Endothelial cell of umbilical vein (primary cell): ENCODE measurements around the gene NOBOX. TPM values are rescaled to one million over a fixed set of nuclear protein-coding genes. Genes with fewer than 3 reads are reported as not detected.

Source experiments
- BruUV-seq: library from RNA; stranded (reverse); fragments of 400-500 nt; replicated peaks from 2 replicates; lab custom pipeline; 2021; lab: Mats Ljungman, UMichigan
- CTCF ChIA-PET: fragments of 300-600, 350-600 bp; sonication (Branson Sonifier 250); formaldehyde crosslinking; loops from one replicate; lab custom pipeline; 2021; ENCODE audit warnings: antibody characterized with exemption, inconsistent platforms; lab: Charles Lee
- POLR2A ChIA-PET: fragments of 300-600, 350-600 bp; sonication (Branson Sonifier 250); formaldehyde crosslinking; loops from one replicate; lab custom pipeline; 2021; ENCODE audit warnings: antibody characterized with exemption, inconsistent platforms; lab: Charles Lee
- DNase-seq: peaks from one replicate; pipeline ENCODE4 v3.0.0-alpha.2; 2011; ENCODE audit warnings: low read depth, low spot score
- FAIRE-seq: peaks from 2 replicates; lab custom pipeline; 2011; peaks lifted over from hg19 to GRCh38; lab: Jason Lieb, UNC
- H2AFZ ChIP-seq: 2 replicates; pipeline ENCODE4 v1.6.0; 2012; ENCODE audit warnings: low read depth, low read length, control low read depth, inconsistent platforms
- H3K27ac ChIP-seq: 2 replicates; pipeline ENCODE4 v1.5.1; 2011; ENCODE audit warnings: low read depth, mild to moderate bottlenecking, control low read depth, low read length, moderate library complexity; ENCODE audit not compliant: insufficient read depth
- H3K27me3 ChIP-seq, 2 experiments: 2 replicates each; pipeline versions ENCODE4 v1.6.0 to v1.6.1; 2011; ENCODE audit warnings: low read length in 2 of 2, mixed read lengths in 1 of 2; ENCODE audit not compliant: control insufficient read depth in 2 of 2, insufficient read depth in 2 of 2
- H3K36me3 ChIP-seq, 2 experiments: 2 replicates in 1 of 2; 3 replicates in 1 of 2; pipeline ENCODE4 v1.5.1; 2011; ENCODE audit warnings: low read length in 2 of 2, mild to moderate bottlenecking in 1 of 2, moderate library complexity in 1 of 2; ENCODE audit not compliant: control insufficient read depth in 2 of 2, insufficient read depth in 2 of 2; ENCODE audit errors: extremely low read depth in 1 of 2
- H3K4me1 ChIP-seq: 3 replicates; pipeline ENCODE4 v1.5.1; 2011; ENCODE audit warnings: mild to moderate bottlenecking, low read length; ENCODE audit not compliant: control insufficient read depth, insufficient read depth; ENCODE audit errors: extremely low read depth
- H3K4me2 ChIP-seq: 2 replicates; pipeline ENCODE4 v1.6.1; 2011; ENCODE audit warnings: low read length, control low read depth, mixed read lengths; ENCODE audit not compliant: insufficient read depth
- H3K4me3 ChIP-seq, 3 experiments: fragments of 200-600 bp in 1 of 3; sonication (generic), shearing (Covaris generic) in 1 of 3; replicated peaks in 1 of 3; 2 replicates each; pipeline ENCODE4 v1.5.1; 2011 to 2016; ENCODE audit warnings: control low read depth in 3 of 3, low read length in 3 of 3, mild to moderate bottlenecking in 2 of 3, inconsistent platforms in 1 of 3, low read depth in 1 of 3, moderate library complexity in 1 of 3; ENCODE audit not compliant: insufficient read depth in 1 of 3
- H3K79me2 ChIP-seq: 2 replicates; pipeline ENCODE4 v1.6.0; 2012; ENCODE audit warnings: low read length, inconsistent platforms; ENCODE audit not compliant: control insufficient read depth, insufficient read depth
- H3K9ac ChIP-seq: replicated peaks from 2 replicates; pipeline ENCODE3; 2011; ENCODE audit warnings: low read length, control low read depth; ENCODE audit not compliant: insufficient read depth; ENCODE audit errors: extremely low read depth
- H3K9me1 ChIP-seq: replicated peaks from 3 replicates; pipeline ENCODE4 v1.6.0; 2011; ENCODE audit warnings: mild to moderate bottlenecking, low read length; ENCODE audit not compliant: control insufficient read depth, insufficient read depth; ENCODE audit errors: extremely low read depth
- H3K9me3 ChIP-seq: replicated peaks from 2 replicates; pipeline ENCODE4 v1.5.1; 2012; ENCODE audit warnings: low read length, inconsistent platforms; ENCODE audit not compliant: control insufficient read depth, insufficient read depth
- H4K20me1 ChIP-seq: replicated peaks from 2 replicates; pipeline ENCODE3; 2011; ENCODE audit warnings: mild to moderate bottlenecking, low read length; ENCODE audit not compliant: control insufficient read depth, insufficient read depth; ENCODE audit errors: extremely low read depth
- EZH2 ChIP-seq: IDR thresholded peaks from 2 replicates; pipeline ENCODE4 v1.6.1; 2012; ENCODE audit warnings: borderline replicate concordance, low read depth, mild to moderate bottlenecking, moderate library complexity, low read length, inconsistent platforms; ENCODE audit not compliant: severe bottlenecking
- FOS ChIP-seq: IDR thresholded peaks from 2 replicates; pipeline ENCODE4 v1.6.1; 2011; ENCODE audit warnings: mild to moderate bottlenecking, low read length, moderate library complexity, borderline replicate concordance; ENCODE audit not compliant: insufficient read depth
- GATA2 ChIP-seq: IDR thresholded peaks from 2 replicates; pipeline ENCODE4 v1.7.0; 2011; ENCODE audit warnings: low read depth, mild to moderate bottlenecking, moderate library complexity, mixed read lengths, low read length; ENCODE audit not compliant: insufficient read length, insufficient read depth
- JUN ChIP-seq: IDR thresholded peaks from 2 replicates; pipeline ENCODE4 v1.6.1; 2011; ENCODE audit warnings: borderline replicate concordance, low read depth; ENCODE audit not compliant: insufficient read length, insufficient read depth
- MYC ChIP-seq: IDR thresholded peaks from one replicate; pipeline ENCODE4 v1.6.1; 2011; ENCODE audit warnings: mild to moderate bottlenecking, low read depth, low read length
- POLR2A ChIP-seq: IDR thresholded peaks from 2 replicates; pipeline ENCODE4 v1.6.1; 2012; ENCODE audit warnings: low read depth, mild to moderate bottlenecking, control low read depth, low read length
- POLR2AphosphoS5 ChIP-seq: IDR thresholded peaks from 2 replicates; pipeline ENCODE4 v1.6.1; 2012; ENCODE audit warnings: low read depth, mild to moderate bottlenecking, control low read depth, low read length, moderate library complexity; ENCODE audit not compliant: insufficient read depth
- dilution Hi-C: fragments of 300-500 bp; cut with MboI; formaldehyde crosslinking; loops from one replicate; pipeline ENCODE4 v1.15.0; 2019; ENCODE audit warnings: low sequenced_read_pairs; ENCODE audit not compliant: extremely low pct_ligation_motif_present
- intact Hi-C: fragments of 100-400 bp; cut with micrococcal nuclease; formaldehyde crosslinking; loops from one replicate; pipeline ENCODE4 v1.10.0; 2022
- polyA plus RNA-seq, 4 experiments: library from polyadenylated mRNA; depleted of rRNA in 3 of 4; stranded (reverse) in 3 of 4; unstranded in 1 of 4; fragments of >200 nt; gene quantifications; 2 replicates each; pipeline versions ENCODE4 v1.2.1 to v1.2.3, GENCODE V29; 2011 to 2012; ENCODE audit warnings: missing spikeins in 1 of 4
- total RNA-seq: library from RNA; stranded (reverse); gene quantifications from 2 replicates; pipeline ENCODE4 v1.2.3, GENCODE V29; 2021
- TF ChIP-seq, protein P1 (sequence below), 2 donors: IDR thresholded peaks; 1 replicate in 1 of 2; 2 replicates in 1 of 2; pipeline ENCODE4 v1.5.1; 2011; ENCODE audit warnings: low read length in 2 of 2, mild to moderate bottlenecking in 2 of 2, moderate library complexity in 2 of 2, control low read depth in 1 of 2, inconsistent platforms in 1 of 2, low read depth in 1 of 2; ENCODE audit not compliant: insufficient read depth in 1 of 2; ENCODE audit errors: extremely low read depth in 1 of 2
- TF ChIP-seq, protein P2 (sequence below): IDR thresholded peaks from 2 replicates; pipeline ENCODE4 v1.6.1; 2011; ENCODE audit not compliant: insufficient read depth, insufficient read length

Gene NOBOX
- total and polyA plus RNA-seq, 2 donors (not counting 3 experiments of a cell fraction or from before 2014, with no cell fraction given), result not detected

DNA sequence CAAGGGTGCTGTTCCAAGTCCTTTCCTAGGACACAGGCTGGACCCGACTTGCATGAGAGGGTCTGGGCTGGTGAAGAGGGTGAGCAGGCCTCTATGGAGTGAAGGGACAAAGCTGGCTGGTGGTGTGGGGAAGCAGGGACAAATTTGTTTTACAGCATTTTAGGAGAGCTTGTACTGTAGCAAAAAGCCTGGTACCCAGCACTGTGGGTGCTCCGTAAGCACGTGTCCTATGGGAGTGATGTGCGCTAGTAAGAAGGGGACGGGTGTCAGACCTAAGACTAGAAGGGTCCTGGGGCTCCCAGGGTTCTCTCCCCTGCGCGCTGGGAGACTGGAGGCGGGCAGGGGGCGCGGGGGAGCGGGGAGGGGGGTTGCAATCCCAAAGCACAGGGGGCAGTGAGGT lies 391 bp downstream of the NOBOX start:
- Histone ChIP-seq H3K79me2 (no peaks in the 10 kb centered on the region), H3K4me2 (no peak overlapping the region), H3K27me3 (no peaks in the 10 kb centered on the region), H3K27ac (no peak overlapping the region), H3K9me3 (no peaks in the 10 kb centered on the region), H3K9ac (no peak overlapping the region), H2AFZ (no peak overlapping the region), H3K4me1 (no peaks in the 10 kb centered on the region), H3K36me3 (no peaks in the 10 kb centered on the region), H3K9me1 (no peaks in the 10 kb centered on the region), H3K4me3 (no peak overlapping the region), H4K20me1 (no peaks in the 10 kb centered on the region)
- TF ChIP-seq FOS, result no peak
- BruUV-seq, result no TSS peak
- DNase-seq (no peak), FAIRE-seq (no peak)
- POLR2A ChIA-PET, result no interaction called here
- dilution Hi-C loops, result no loop called here
- CTCF ChIA-PET, result no interaction called here
- intact Hi-C loops, result no loop called here

DNA sequence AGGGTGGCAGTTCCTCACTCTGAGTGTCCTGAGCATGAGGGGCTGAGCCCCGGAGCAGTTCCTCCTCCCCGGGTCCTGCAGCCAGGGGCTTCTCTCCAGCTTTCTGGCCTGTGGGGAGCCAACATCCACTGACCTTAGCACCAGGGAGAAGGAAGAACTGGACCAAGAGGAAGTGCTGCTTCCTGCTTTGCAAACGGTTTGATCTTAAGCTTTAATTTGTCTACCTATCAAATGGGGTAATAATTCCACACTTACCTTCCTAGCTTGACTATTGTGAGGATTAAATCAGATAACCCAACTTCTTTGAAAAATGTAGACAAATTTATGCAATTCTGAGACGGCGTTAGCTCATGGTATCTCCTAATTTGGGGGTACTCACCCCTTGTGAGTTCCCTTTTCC lies 2.0 kb downstream of the NOBOX start:
- Histone ChIP-seq H3K9ac (no peak overlapping the region), H3K27ac (no peak overlapping the region), H3K4me3 (no peak overlapping the region), H2AFZ (no peak overlapping the region), H3K36me3 (no peaks in the 10 kb centered on the region), H3K4me2 (no peak overlapping the region), H3K27me3 (no peaks in the 10 kb centered on the region), H3K9me1 (no peaks in the 10 kb centered on the region), H4K20me1 (no peaks in the 10 kb centered on the region), H3K9me3 (no peaks in the 10 kb centered on the region), H3K79me2 (no peaks in the 10 kb centered on the region), H3K4me1 (no peaks in the 10 kb centered on the region)
- ChIA-PET CTCF (interaction anchor here (1.5 kb wide), 1 partner anchor 10 kb away, joined by 5 read pairs; no protein-coding TSS in a partner anchor), POLR2A (interaction anchor here (0.6 kb wide), 1 partner anchor 23 kb away, joined by 3 read pairs; no protein-coding TSS in a partner anchor)
- dilution Hi-C loops, result no loop called here
- TF ChIP-seq, protein P1, sequence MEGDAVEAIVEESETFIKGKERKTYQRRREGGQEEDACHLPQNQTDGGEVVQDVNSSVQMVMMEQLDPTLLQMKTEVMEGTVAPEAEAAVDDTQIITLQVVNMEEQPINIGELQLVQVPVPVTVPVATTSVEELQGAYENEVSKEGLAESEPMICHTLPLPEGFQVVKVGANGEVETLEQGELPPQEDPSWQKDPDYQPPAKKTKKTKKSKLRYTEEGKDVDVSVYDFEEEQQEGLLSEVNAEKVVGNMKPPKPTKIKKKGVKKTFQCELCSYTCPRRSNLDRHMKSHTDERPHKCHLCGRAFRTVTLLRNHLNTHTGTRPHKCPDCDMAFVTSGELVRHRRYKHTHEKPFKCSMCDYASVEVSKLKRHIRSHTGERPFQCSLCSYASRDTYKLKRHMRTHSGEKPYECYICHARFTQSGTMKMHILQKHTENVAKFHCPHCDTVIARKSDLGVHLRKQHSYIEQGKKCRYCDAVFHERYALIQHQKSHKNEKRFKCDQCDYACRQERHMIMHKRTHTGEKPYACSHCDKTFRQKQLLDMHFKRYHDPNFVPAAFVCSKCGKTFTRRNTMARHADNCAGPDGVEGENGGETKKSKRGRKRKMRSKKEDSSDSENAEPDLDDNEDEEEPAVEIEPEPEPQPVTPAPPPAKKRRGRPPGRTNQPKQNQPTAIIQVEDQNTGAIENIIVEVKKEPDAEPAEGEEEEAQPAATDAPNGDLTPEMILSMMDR (IDR thresholded peaks at IDR 0.05; ENCODE audit: extremely low read depth in 1 of 2, insufficient read depth in 1 of 2, low read depth in 1 of 2, low read length in 2 of 2), result no peak
- TF ChIP-seq JUN (no peak), FOS (no peak), EZH2 (no peak), MYC (no peak), POLR2AphosphoS5 (no peak), POLR2A (no peak), GATA2 (no peak)
- TF ChIP-seq, protein P2, sequence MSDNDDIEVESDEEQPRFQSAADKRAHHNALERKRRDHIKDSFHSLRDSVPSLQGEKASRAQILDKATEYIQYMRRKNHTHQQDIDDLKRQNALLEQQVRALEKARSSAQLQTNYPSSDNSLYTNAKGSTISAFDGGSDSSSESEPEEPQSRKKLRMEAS, result no peak
- BruUV-seq, result no TSS peak
- FAIRE-seq (no peak), DNase-seq (no peak)
- intact Hi-C loops, result no loop called here
